GOT3 (cell line): ENCODE data around the gene RPTOR.
"Not testable (repeated sequence)": the region's sequence is repeated elsewhere in the genome, so short reads cannot be mapped to it uniquely, and the experiment has no call there.

Experiments used
- DNase-seq: peaks from one replicate; lab custom pipeline; 2025; ENCODE audit warnings: mixed read lengths; lab: John Stamatoyannopoulos, UW

Gene RPTOR

DNA sequence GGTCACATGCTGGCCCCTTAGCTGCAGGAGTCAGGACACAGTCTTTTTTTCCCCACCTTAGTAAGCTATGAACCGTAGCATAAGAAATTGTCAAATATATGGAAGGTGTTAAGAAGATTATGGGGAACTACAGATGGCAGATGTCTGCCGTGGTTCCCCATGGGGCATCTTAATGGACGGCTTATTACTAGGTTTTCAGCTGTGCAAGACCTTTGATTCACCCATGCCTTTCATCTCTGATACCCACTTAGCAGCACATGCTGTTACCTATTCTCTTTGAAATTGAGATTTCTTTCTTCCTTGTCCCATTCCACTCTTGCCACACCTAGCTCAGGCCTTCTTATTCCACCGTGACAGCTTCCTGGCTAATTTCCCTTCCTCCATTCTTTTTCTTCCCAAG lies 70.7 kb downstream of the RPTOR start:
- no peak for DNase-seq

- no peak for DNase-seq
These were observed 72.1 kb downstream of the RPTOR start for GRCh38 chr17:80616705-80617104.

DNA sequence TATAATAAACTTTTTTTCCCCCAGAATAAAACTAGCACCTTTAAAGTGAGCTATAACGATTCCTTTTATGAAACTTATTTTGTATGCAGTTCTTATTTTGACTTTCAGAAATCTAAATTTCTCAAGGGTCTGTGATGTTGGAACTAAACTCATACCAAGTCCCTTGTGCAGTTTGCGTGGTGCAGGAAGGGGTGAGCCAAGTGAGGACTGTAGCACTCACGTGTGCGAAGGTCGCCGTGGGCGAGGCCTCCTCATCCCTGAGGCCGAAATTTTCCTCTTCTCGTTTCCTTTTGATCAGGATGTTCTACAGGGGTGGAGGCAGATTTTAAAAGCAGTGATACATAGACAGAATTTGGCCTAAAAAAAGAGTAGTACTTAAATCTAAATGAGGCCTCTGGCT lies 73.7 kb downstream of the RPTOR start:
- DNase-seq, result no peak

GRCh38 chr17:80619535-80620235 lies 75.0 kb downstream of the RPTOR start:
- DNase-seq, result no peak

- no peak for DNase-seq
These were observed 76.8 kb downstream of the RPTOR start for GRCh38 chr17:80621335-80621996.

GRCh38 chr17:80621997-80622357 lies 77.3 kb downstream of the RPTOR start:
- DNase-seq, result no peak

DNA sequence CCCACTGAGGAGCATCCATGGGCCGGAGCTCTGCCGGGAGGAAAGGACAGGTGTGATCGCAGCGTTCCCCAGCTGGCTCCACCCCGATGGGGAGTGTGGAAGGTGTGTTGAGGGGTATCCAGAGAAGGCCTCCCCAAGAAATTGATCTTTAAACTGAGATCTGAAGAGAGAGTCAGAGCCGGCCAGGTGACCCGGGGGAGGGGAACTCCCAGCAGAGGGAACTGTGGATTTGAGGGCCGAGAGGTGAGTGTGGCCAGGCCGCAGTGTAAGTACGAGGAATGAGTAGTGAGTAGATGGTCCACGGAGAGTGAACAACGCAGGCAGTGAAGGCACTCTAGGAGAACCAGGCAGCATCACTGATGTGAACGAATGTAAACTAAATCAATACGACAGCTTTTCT lies 80.2 kb downstream of the RPTOR start:
- DNase-seq, result no peak

DNA sequence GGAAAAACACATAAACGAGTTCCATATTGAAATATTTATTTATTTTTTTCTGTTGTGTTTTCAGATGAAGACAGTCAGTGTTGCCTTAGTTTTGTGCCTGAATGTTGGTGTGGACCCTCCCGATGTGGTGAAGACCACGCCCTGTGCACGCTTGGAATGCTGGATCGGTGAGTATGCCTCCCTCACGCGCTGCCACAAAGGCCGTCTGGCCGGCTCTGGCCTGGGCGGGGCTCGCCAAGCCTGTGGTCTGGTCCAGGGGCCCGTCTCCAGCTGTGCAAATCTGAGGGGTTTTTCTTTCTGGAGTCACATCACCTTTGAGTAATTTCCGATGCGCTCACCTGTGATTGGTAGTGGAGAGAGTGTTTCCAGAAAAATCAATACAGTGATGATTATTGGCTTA lies 81.0 kb downstream of the RPTOR start:
- no peak for DNase-seq

DNA sequence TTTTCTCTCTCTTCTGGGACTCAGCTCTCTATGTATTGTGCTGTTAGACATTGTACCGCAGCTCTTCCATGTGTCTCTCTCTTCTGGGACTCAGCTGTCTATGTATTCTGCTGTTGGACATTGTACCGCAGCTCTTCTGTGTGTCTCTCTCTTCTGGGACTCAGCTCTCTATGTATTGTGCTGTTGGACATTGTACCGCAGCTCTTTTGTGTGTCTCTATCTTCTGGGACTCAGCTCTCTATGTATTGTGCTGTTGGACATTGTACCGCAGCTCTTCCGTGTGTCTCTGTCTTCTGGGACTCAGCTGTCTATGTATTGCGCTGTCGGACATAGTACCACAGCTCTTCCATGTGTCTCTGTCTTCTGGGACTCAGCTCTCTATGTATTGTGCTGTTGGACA lies 84.2 kb downstream of the RPTOR start:
- not testable (repeated sequence) for DNase-seq

- no peak for DNase-seq
These were observed 84.8 kb downstream of the RPTOR start for GRCh38 chr17:80629298-80630028.

DNA sequence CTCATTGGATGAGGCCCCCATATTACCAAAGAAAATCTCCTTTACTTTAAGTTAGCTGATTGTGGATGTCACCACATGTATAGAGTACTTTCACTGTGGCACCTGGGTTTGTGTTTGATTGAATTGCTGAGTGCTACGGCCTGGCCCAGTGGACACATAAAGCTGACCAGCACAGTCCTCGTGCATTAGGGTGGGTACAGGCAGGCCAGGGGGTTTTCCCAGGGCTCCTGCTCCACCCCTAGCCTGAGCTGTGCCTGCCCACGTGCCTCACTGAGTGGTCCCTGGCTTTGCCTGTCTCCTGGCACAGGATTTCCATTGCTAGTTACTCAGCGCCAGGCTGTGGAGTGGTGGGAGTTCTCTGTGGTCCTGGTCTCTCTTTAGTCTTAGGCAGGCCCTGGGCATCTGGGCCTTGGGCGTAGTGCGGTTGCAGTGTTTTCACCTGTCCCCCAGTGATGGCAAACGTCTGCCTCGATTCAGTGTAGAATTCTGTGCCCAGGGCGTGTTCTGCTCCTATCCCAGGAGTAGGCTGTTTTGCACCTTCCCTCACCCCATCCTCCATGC lies 86.0 kb downstream of the RPTOR start:
- DNase-seq, result no peak

GRCh38 chr17:80631142-80632045 lies 86.8 kb downstream of the RPTOR start:
- no peak for DNase-seq

DNA sequence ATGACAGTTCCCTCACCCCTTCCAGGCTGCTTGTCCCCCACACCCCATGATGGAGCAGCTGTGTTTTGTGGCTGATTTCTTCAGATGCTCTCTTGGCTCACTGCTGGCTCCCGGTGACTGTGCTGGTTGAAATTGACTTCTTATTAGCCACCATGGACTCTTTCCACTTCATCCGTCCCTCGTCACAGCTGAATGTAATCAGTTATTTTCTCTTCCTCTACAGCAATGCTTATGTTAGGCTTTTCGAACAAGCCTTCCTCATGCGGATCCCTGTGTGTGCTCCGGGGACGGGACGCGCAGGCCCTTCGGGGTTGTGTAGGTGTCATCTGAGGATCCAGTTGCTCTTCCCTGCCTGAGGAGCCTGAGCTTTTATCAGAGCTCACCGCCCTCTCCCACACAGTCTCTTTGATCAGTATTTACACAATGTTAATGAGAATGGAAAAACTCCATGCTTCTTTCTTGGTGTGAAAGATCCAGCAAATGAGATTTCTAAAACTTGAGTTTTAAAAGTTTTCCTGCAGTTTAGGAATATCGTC lies 87.5 kb downstream of the RPTOR start:
- DNase-seq, result no peak

DNA sequence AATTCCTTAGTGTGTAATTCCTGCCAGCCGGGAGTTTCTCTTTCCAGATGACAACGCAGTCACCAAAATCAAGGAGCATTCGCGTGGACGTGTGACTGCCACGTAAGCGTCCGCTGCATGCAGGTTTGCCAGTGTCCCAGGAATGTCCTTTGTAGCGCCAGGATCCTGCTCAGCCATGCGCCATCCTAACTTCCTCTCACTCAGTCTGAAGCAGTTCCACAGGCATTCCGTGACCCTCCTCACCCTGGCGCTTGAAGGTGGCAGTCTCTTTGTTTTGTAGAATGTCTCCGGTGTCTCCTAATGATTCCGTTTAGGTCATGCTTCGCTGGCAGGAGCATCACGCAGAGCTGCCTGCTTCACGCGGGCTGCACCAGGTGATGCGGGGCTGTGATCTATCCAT lies 88.6 kb downstream of the RPTOR start:
- DNase-seq, result no peak

DNA sequence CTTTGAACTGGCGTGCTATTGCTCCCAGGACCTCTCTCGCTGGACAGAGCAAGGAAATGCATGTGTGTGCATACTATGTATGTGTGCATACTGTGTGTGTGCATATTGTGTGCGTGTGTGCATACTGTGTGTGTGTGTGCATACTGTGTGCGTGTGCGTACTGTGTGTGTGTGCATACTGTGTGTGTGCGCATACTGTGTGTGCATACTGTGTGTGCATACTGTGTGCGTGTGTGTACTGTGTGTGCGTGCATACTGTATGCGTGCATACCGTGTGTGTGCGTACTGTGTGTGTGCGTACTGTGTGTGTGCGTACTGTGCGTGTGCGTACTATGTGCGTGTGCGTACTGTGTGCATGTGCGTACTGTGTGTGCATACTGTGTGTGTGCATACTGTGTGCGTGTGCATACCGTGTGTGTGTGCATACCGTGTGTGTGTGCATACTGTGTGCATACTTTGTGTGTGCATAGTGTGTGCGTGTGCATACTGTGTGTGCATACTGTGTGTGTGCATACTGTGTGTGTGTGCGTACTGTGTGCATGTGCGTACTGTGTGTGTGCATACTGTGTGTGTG lies 89.4 kb downstream of the RPTOR start:
- no peak for DNase-seq

DNA sequence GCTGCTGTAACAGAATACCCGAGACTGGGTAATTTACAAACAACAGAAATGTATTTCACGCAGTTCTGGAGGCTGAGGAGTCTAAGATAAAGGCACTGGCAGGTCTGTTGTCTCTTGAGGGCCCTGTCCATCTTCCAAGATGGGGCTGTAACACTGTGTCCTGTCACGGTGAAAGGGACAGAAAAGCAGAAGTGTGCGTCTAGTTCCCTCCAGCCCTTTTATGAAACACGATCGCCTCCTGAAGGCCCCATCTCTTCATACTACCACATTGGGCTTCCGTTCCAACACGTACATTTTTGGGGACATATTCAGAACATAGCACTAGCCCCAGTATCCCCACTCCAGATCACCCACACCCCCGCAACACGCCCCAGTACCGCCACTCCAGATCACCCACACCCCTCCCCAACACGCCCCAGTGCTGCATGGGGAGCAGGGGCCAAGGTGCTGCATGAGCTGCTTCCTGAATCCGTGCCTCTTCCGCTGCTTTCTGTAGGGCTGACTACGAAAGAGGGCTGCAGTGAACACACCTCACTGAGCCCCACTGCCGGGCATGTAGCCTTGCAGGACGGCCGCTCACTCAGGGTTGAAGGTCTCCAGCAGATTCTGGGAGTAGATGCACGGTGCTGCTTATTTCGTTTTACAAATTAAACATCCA lies 91.9 kb downstream of the RPTOR start:
- no peak for DNase-seq

DNA sequence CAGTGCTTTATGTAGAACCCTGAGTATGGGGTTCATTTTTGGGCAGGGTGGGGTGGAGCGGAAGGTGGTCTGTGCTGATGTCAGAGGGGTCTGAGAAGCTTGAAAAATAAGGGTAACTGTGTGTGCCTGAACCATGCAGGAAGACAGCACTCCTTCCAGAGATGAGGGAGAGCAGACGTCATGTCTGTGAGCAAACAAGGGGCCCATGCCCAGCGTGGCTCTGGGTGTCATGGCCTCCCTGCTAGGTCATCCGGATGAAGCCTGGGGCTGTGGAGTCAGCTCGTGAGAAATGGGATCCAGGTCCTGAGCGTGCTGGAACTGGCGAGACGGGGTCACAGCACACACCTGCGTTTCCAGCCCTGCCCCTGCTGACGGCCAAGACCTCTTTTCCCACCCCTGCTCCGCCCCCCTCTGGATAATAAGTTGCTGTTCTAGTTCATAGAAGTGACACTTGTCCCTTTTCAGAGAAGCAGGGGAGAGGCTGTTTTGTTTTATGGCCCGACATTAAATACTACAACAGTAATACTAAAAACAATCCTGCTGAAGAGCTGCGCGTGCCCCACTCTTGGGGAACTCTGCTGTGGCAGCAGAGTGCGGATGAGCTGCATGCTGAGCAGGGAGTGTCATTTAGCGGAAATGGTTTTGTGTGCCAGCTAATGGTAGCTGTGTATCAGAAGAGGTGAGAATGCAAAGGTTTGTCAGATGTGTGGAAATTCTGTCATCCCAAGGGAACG lies 92.6 kb downstream of the RPTOR start:
- no peak for DNase-seq

- DNase-seq, result no peak
These were observed 95.0 kb downstream of the RPTOR start for GRCh38 chr17:80639658-80640057.

- DNase-seq, result no peak
These were observed 95.9 kb downstream of the RPTOR start for GRCh38 chr17:80640366-80641084.
